Brain microvascular endothelial cell (primary cell): Measurements from ENCODE around the gene BCOR.

Experiments
- DNase-seq: peaks from one replicate; pipeline ENCODE4 v3.0.0-alpha.2; 2020
- H3K27ac ChIP-seq: fragments of 250-450 bp; sonication (Bioruptor Pico); 2 replicates; pipeline ENCODE4 v1.5.1; 2020; ENCODE audit warnings: mild to moderate bottlenecking, moderate library complexity
- H3K27me3 ChIP-seq: fragments of 250-450 bp; sonication (Bioruptor Pico); replicated peaks from 2 replicates; pipeline ENCODE4 v1.5.1; 2020; ENCODE audit warnings: mild to moderate bottlenecking
- H3K36me3 ChIP-seq: fragments of 250-450 bp; sonication (Bioruptor Pico); replicated peaks from 2 replicates; pipeline ENCODE4 v1.5.1; 2020; ENCODE audit warnings: mild to moderate bottlenecking
- H3K4me3 ChIP-seq: 2 replicates; pipeline ENCODE4 v1.5.1; 2011; ENCODE audit warnings: low read depth, mild to moderate bottlenecking, control low read depth, low read length, moderate library complexity
- CTCF ChIP-seq: IDR thresholded peaks from 2 replicates; pipeline ENCODE4 v1.5.1; 2011; ENCODE audit warnings: low read depth, mild to moderate bottlenecking, moderate library complexity, low read length, control low read depth, inconsistent platforms; ENCODE audit errors: missing control alignments
- in situ Hi-C: cut with HindIII; loops from 2 replicates; pipeline ENCODE4 v1.10.0; 2017; ENCODE audit warnings: low sequenced_read_pairs, low pct_ligation_motif_present

BCOR gene

GRCh38 chrX:40066700-40067099 lies 31.1 kb downstream of the BCOR start:
- Histone ChIP-seq H3K27ac (no peak overlapping the region), H3K27me3 (no peaks in the 10 kb centered on the region)
- in situ Hi-C loops = no loop called here

GRCh38 chrX:40065296-40066046 lies 32.3 kb downstream of the BCOR start:
- no peak for DNase-seq
- TF ChIP-seq CTCF = no peak
- no peaks in the 10 kb centered on the region for H3K27me3 ChIP-seq

More at GRCh38 chrX:40066700-40067099, 31.1 kb downstream of the BCOR start:
- Histone ChIP-seq H3K36me3 (no peaks in the 10 kb centered on the region), H3K4me3 (no peak overlapping the region)
- no peak for DNase-seq
- TF ChIP-seq CTCF = no peak

DNA sequence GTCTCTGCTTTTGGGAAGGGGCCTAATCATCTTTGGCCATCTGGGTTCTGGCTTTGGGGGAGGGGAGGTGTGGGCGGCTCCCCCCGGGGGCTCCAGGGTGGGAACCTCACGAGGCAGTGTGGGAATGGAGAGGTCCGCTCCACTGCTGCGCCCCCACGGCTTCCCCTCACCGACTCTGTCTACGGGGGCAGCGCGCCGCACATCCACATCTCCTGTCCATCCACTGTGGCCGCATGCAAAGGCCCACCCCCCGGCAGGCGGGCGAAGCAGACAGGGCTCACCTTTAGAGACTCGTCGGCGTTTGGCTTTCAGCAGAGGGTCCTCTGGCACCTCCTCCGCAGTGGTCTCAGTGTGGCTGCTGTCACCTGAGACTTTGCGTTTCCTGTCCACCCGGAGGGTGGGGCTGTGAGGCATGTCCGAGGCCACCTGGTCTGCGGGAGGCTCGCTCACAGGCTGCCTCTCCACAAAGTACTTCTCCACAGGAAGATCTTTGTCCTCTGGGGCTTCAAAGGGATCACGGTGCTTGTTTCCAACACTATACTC lies 33.6 kb downstream of the BCOR start:
- Histone ChIP-seq H3K36me3 (no peaks in the 10 kb centered on the region), H3K4me3 (no peak overlapping the region)
- in situ Hi-C loops = no loop called here

More at GRCh38 chrX:40065296-40066046, 32.3 kb downstream of the BCOR start:
- Histone ChIP-seq H3K4me3 (no peak overlapping the region), H3K27ac (no peak overlapping the region), H3K36me3 (no peaks in the 10 kb centered on the region)
- in situ Hi-C loops = no loop called here

GRCh38 chrX:40063555-40063954 lies 34.2 kb downstream of the BCOR start:
- Histone ChIP-seq H3K27ac (no peak overlapping the region), H3K36me3 (no peaks in the 10 kb centered on the region), H3K27me3 (no peaks in the 10 kb centered on the region), H3K4me3 (no peak overlapping the region)
- no peak for TF ChIP-seq CTCF
- in situ Hi-C loops = no loop called here
- no peak for DNase-seq

More for the DNA sequence above, 33.6 kb downstream of the BCOR start:
- Histone ChIP-seq H3K27me3 (no peaks in the 10 kb centered on the region), H3K27ac (no peak overlapping the region)
- DNase-seq = no peak
- no peak for TF ChIP-seq CTCF

- no peaks in the 10 kb centered on the region for H3K27me3 ChIP-seq
- DNase-seq = no peak
- no peak overlapping the region for H3K27ac ChIP-seq
- in situ Hi-C loops = no loop called here
- no peaks in the 10 kb centered on the region for H3K36me3 ChIP-seq
- no peak for TF ChIP-seq CTCF
- no peak overlapping the region for H3K4me3 ChIP-seq
These were observed 35.1 kb downstream of the BCOR start for GRCh38 chrX:40062525-40063155.
